Natural killer cell (primary cell): ENCODE measurements around the gene PCLO. TPM values are rescaled to one million over a fixed set of nuclear protein-coding genes. Genes with fewer than 3 reads are reported as not detected.

Experiments used
- ATAC-seq, 3 donors: fragments of 150-1000 bp in 2 of 3; fragments of 200-7000 bp in 1 of 3; cut with Tn5 transposase; 1 replicate in 1 of 3; 2 replicates in 2 of 3; pipeline ENCODE4 v1.10.0; 2021; ENCODE audit warnings: mild to moderate bottlenecking in 2 of 3, moderate library complexity in 2 of 3
- DNase-seq, 2 donors: peaks; one replicate each; pipeline versions ENCODE4 v3.0.0 to v3.0.0-alpha.2; 2013 to 2021; ENCODE audit warnings: mixed read lengths in 1 of 2
- H3K27ac ChIP-seq: one replicate; pipeline ENCODE4 v1.5.1; 2013; ENCODE audit warnings: mild to moderate bottlenecking, low read length
- H3K27me3 ChIP-seq: one replicate; pipeline ENCODE4 v1.6.1; 2013; ENCODE audit warnings: low read length; ENCODE audit not compliant: control insufficient read depth, insufficient read depth
- H3K36me3 ChIP-seq: one replicate; pipeline ENCODE4 v1.6.1; 2013; ENCODE audit warnings: low read length; ENCODE audit not compliant: control insufficient read depth, insufficient read depth
- H3K4me1 ChIP-seq: one replicate; pipeline ENCODE4 v1.6.1; 2013; ENCODE audit warnings: low read length; ENCODE audit not compliant: control insufficient read depth, insufficient read depth
- H3K4me3 ChIP-seq: one replicate; pipeline ENCODE4 v1.5.1; 2013; ENCODE audit warnings: low read length
- H3K9me3 ChIP-seq: one replicate; pipeline ENCODE4 v1.6.1; 2013; ENCODE audit warnings: low read length; ENCODE audit not compliant: control insufficient read depth, insufficient read depth
- H3K27ac Mint-ChIP-seq, 2 donors: one replicate each; pipeline ENCODE4 v1.8.0; 2022; ENCODE audit warnings: mild to moderate bottlenecking in 2 of 2, mixed read lengths in 2 of 2, moderate library complexity in 1 of 2
- H3K27me3 Mint-ChIP-seq, 2 donors: one replicate each; pipeline ENCODE4 v1.8.0; 2022; ENCODE audit warnings: low read depth in 2 of 2, mixed read lengths in 2 of 2
- H3K36me3 Mint-ChIP-seq: one replicate; pipeline ENCODE4 v1.8.0; 2022; ENCODE audit warnings: mixed read lengths
- H3K4me1 Mint-ChIP-seq, 2 donors: one replicate each; pipeline ENCODE4 v1.8.0; 2022; ENCODE audit warnings: mixed read lengths in 2 of 2
- H3K4me3 Mint-ChIP-seq: one replicate; pipeline ENCODE4 v1.8.0; 2022; ENCODE audit warnings: mild to moderate bottlenecking, moderate library complexity, mixed read lengths
- H3K9me3 Mint-ChIP-seq, 2 donors: one replicate each; pipeline ENCODE4 v1.8.0; 2022; ENCODE audit warnings: mixed read lengths in 2 of 2
- WGBS: methylation state at CpG from one replicate; pipeline ENCODE4 v1.1.7; 2013; ENCODE audit warnings: missing lambda C conversion rate; ENCODE audit not compliant: insufficient coverage; 5-methylcytosine and 5-hydroxymethylcytosine counted together
- intact Hi-C: fragments of 100-400 bp; cut with micrococcal nuclease; formaldehyde crosslinking; loops from one replicate; pipeline ENCODE4 v1.14.2; 2022
- total RNA-seq, 4 donors: library from RNA; stranded (reverse); fragments of 120-200 nt in 1 of 4; gene quantifications; one replicate each; pipeline versions ENCODE4 v1.2.3 to v1.2.4, GENCODE V29; 2013 to 2022
- TF ChIP-seq, protein P1 (sequence below): fragments of 200-600 bp; IDR thresholded peaks from one replicate; pipeline ENCODE4 v1.8.0; 2022; ENCODE audit warnings: antibody characterized with exemption

The PCLO gene
- total RNA-seq, 3 donors from 2014 or later (not counting 1 experiment from before 2014, with no cell fraction given) = not detected

GRCh38 chr7:83153419-83153818, 9.3 kb downstream of the PCLO start:
- Histone ChIP-seq H3K36me3 (no peaks in the 10 kb centered on the region), H3K4me1 (no peaks in the 10 kb centered on the region), H3K9me3 (no peaks in the 10 kb centered on the region), H3K27me3 (no peaks in the 10 kb centered on the region), H3K4me3 (no peak overlapping the region), H3K27ac (no peak overlapping the region)
- WGBS = 25% methylated on average over 1 of the region's 1 CpG
- TF ChIP-seq, protein P1, sequence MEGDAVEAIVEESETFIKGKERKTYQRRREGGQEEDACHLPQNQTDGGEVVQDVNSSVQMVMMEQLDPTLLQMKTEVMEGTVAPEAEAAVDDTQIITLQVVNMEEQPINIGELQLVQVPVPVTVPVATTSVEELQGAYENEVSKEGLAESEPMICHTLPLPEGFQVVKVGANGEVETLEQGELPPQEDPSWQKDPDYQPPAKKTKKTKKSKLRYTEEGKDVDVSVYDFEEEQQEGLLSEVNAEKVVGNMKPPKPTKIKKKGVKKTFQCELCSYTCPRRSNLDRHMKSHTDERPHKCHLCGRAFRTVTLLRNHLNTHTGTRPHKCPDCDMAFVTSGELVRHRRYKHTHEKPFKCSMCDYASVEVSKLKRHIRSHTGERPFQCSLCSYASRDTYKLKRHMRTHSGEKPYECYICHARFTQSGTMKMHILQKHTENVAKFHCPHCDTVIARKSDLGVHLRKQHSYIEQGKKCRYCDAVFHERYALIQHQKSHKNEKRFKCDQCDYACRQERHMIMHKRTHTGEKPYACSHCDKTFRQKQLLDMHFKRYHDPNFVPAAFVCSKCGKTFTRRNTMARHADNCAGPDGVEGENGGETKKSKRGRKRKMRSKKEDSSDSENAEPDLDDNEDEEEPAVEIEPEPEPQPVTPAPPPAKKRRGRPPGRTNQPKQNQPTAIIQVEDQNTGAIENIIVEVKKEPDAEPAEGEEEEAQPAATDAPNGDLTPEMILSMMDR = no peak
- intact Hi-C loops = no loop called here
- peaks cover 20 to 28% of the 10 kb centered on the region in 2 donors for H3K9me3 Mint-ChIP-seq
- H3K36me3 Mint-ChIP-seq = peaks cover 7% of the 10 kb centered on the region
- no peak overlapping the region for H3K27ac Mint-ChIP-seq
- H3K27me3 Mint-ChIP-seq = no peaks in the 10 kb centered on the region
- no peaks in the 10 kb centered on the region for H3K4me1 Mint-ChIP-seq
- no peak overlapping the region for H3K4me3 Mint-ChIP-seq
- DNase-seq (no peak), ATAC-seq (no peak)

DNA sequence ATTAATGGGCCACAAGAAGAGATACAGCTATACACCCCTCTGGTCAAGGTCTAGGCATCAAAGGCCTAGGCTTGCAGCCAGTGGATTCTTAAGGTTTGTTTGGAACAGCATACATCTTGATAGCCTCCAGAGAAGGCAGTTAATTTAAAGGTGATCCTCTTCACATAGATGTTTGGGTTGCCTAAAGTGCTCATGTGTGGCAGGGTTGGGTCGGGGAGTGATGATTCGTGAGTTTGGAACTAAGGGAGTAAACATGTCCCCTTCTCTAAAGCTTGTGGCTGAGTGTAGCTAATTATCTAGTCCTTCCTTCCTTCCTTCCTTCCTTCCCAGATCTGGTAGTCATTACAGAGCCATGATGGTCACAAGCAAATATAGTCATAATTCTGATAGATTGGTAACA, 12.4 kb downstream of the PCLO start:
- H3K27me3 Mint-ChIP-seq = no peaks in the 10 kb centered on the region
- WGBS = 100% methylated on average over 1 of the region's 2 CpGs
- Histone ChIP-seq H3K27me3 (no peaks in the 10 kb centered on the region), H3K27ac (no peak overlapping the region), H3K4me3 (no peak overlapping the region), H3K36me3 (no peaks in the 10 kb centered on the region), H3K4me1 (no peaks in the 10 kb centered on the region), H3K9me3 (no peaks in the 10 kb centered on the region)
- H3K36me3 Mint-ChIP-seq = peaks cover 7% of the 10 kb centered on the region
- intact Hi-C loops = no loop called here
- ATAC-seq = no peak
- no peak overlapping the region for H3K4me3 Mint-ChIP-seq
- no peaks in the 10 kb centered on the region for H3K4me1 Mint-ChIP-seq
- no peak overlapping the region for H3K27ac Mint-ChIP-seq
- DNase-seq = no peak
- H3K9me3 Mint-ChIP-seq = peaks cover 17 to 32% of the 10 kb centered on the region in 2 donors
- TF ChIP-seq, protein P1 = no peak

- H3K27ac Mint-ChIP-seq = no peak overlapping the region
- ATAC-seq = no peak
- Histone ChIP-seq H3K27ac (no peak overlapping the region), H3K27me3 (no peaks in the 10 kb centered on the region), H3K4me1 (no peaks in the 10 kb centered on the region), H3K36me3 (no peaks in the 10 kb centered on the region), H3K9me3 (no peaks in the 10 kb centered on the region), H3K4me3 (no peak overlapping the region)
- peaks cover 2% of the 10 kb centered on the region for H3K36me3 Mint-ChIP-seq
- no peaks in the 10 kb centered on the region for H3K4me1 Mint-ChIP-seq
- 70% methylated on average over 1 of the region's 1 CpG for WGBS
- intact Hi-C loops = no loop called here
- DNase-seq = no peak
- H3K9me3 Mint-ChIP-seq = peaks cover 15 to 28% of the 10 kb centered on the region in 2 donors
- no peaks in the 10 kb centered on the region for H3K27me3 Mint-ChIP-seq
- TF ChIP-seq, protein P1 = no peak
- no peak overlapping the region for H3K4me3 Mint-ChIP-seq
Measured at GRCh38 chr7:83149466-83149865, 13.2 kb downstream of the PCLO start.

DNA sequence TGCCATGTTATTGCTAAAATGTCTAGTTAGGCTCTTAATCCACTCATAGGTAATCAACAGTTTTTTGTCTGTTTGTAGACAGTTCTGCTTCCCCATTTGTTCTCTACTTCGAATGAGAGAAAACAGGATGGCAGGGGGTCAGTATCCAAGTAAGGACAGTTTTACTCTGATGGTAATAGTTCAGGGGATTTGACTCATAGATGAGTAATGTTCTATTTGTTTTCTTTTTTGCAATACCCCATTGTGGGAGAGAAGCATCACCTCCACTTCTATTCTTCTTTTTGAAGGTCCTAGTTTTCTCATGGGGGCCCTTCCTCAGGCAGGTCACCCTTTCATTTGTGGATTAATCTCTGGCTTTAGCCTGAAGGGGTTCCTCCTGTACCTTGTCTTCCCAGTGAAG, 13.9 kb downstream of the PCLO start:
- ATAC-seq (no peak), DNase-seq (no peak)
- no peaks in the 10 kb centered on the region for H3K4me1 ChIP-seq
- Mint-ChIP-seq H3K9me3 (peaks cover 14 to 25% of the 10 kb centered on the region in 2 donors), H3K27ac (no peak overlapping the region), H3K4me3 (no peak overlapping the region), H3K4me1 (no peaks in the 10 kb centered on the region), H3K27me3 (no peaks in the 10 kb centered on the region), H3K36me3 (no peaks in the 10 kb centered on the region)
- H3K4me3 ChIP-seq = no peak overlapping the region
- intact Hi-C loops = no loop called here
- H3K9me3 ChIP-seq = no peaks in the 10 kb centered on the region
- TF ChIP-seq, protein P1 = no peak
- H3K27me3 ChIP-seq = no peaks in the 10 kb centered on the region
- H3K27ac ChIP-seq = no peak overlapping the region
- H3K36me3 ChIP-seq = no peaks in the 10 kb centered on the region
- WGBS = 60% methylated on average over 1 of the region's 1 CpG
